Frontal cortex (tissue), 4 donors: ENCODE data around the gene PALD1. TPM values are rescaled to one million over a fixed set of nuclear protein-coding genes. Genes with fewer than 3 reads are reported as not detected.

Experiments
- DNase-seq, 2 donors: peaks; one replicate each; pipeline ENCODE4 v3.0.0; 2012; ENCODE audit warnings: low spot score in 2 of 2
- FAIRE-seq: peaks from 2 replicates; lab custom pipeline; 2012; peaks lifted over from hg19 to GRCh38; lab: Jason Lieb, UNC
- total RNA-seq: library from RNA; depleted of rRNA; stranded (reverse); fragments of >200 nt; gene quantifications from one replicate; pipeline ENCODE4 v1.2.3, GENCODE V29; 2014
- donor health status: control.
- donor health status: control.
- donor health status: control.

Gene PALD1
- total RNA-seq, 1 donor from 2014 or later, result 6.9 TPM

DNA sequence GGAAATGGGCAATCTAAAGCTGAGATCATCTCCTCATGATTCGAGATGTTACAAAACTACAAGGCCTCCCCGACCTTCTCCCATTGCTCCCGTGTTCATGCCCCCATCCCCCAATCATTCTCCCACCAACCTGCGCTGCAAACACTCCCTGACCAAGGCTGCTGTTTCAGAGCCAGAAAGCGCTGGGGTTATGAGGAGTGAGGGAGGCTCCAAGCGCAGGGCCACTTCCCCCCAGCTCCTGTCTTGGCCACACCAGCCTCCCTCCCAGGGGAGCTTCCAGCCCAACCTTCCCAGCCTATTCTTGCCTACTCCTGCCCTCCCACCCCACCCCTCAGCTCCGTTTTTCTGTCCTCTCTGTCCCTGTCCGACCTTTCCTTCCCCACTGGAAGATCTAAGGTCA, 22.4 kb upstream of the PALD1 start:
- no peak for DNase-seq

DNA sequence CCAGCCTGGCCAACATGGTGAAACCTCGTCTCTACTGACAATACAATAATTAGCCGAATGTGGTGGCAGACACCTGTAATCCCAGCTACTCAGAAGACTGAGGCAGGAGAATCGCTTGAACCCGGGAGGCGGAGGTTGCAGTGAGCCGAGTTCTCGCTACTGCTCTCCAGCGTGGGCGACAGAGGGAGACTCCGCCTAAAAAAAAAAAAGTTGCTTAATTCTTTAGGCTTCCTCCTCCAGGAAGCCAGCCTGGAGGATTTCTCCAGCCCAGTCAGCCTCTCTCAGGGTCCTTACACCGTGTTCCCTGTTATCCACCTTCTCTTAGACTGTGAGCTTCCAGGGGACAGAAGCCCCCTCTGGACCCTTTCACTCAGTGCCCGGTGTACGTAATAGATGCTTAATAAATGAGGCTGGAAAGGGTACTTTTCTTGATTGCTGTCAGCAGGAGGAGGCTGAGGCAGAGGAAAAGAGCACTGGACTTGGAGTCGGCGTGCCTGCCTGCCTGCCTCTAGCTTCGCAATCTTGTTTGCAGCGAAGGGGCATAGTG, 20.7 kb upstream of the PALD1 start:
- FAIRE-seq (no peak), DNase-seq (no peak)

More for the DNA sequence above, 22.4 kb upstream of the PALD1 start:
- no peak for FAIRE-seq

DNA sequence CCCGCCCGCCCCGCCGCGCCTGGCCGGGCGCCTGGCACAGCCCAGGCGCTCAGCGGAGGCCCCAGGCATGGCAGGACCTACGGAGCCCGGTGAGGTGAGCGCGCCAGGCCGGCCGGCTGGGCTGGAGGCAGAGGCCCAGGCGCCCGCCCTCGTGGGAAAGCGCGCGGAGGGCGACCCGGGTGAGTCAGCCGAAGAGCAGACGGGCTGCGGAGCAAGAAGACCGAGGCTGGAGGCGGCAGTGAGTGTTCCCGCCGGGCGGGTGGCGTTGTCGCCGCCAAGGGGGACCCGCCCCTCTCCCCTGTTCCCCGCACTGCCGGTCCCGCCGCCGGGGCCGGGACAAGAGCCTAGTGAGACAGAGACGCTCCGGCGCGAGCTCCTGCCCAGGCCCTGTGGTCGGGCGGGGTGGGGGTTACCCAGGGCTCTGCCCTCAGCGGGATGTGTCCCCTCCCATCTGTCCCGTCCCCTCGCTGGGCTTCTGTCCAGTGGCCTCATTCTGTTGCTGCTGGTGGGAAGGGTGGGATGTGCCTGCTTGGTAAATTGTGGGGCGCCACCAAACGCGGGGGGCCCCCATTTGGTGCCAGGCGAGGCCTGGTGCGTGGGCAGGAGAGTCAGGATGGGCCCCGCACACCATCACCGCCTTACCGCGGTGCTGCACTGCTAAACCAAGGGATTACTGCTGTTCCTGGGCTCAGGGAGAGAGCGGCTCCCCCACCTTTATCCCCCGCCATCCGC, 20.1 kb upstream of the PALD1 start:
- FAIRE-seq, result no peak
- DNase-seq, result peak; percentile 60 to 86

DNA sequence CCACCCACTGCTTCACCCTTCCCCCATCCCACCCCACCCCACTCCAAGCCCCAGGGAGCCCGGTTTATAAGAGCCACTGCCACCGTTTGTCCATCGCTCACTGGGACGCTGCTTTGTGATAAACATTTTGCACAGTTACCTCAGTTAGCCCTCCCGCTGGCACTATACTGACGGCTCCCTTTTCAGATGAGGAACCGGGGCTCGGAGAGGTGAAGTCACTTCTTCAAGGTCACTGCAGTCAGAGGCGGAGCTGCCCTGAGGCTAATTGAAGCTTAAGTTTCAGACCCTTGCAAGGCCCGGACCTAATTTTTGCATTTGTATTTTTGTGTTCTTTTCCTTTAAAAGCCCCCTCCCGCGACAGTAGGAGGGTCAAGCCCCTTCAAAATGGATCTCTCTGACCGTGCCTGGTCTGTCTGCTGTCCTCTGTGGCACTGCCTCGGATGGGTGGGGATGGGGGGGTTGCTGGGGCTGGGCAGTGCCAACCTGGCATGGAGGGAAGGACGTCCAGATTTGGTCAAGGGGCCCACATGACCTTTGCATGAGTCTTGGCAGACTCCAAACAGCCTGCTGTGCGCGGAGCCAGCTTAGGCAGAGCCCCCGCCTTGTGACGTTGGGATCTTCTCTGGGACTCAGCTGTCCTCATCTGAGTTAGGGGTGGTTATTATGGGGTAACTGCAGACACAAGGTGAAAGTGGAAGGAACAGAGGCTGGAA, 19.4 kb upstream of the PALD1 start:
- FAIRE-seq, result no peak
- no peak for DNase-seq

DNA sequence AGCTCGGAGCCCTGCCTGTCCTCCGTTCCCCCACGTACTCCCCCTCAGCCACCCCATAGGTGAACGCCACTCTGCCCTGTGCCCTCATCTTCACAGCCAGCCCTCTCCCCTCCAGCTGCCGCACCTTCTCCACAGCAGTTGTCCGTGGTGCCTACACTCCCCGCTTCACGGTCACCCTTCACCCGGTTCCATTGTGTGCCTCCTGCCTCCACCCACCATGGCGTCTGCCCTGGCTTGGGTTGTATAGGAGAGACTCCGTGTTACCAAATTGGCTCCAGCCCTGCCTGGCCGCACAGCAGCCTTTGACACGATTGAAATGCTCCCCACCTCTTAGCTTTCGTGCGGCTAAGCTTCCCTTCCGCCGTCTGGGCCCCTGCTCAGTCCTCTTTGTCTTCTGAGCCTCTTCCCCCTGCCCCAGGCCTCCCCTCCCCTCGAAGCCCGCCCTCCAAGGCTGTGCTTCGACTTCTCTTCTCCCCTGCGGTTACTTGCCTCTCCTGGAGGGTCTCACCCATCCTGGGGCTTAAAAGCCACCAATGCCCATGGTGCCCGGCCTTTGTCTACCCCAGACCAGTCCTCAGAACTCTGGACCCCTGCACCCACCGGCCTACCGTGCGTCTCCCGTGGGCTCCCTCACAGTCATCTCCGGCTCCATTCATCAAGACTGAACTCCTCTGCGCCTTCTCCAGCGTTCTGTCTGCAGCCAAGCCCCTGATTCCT, 18.6 kb upstream of the PALD1 start:
- DNase-seq, result no peak
- FAIRE-seq, result no peak

DNA sequence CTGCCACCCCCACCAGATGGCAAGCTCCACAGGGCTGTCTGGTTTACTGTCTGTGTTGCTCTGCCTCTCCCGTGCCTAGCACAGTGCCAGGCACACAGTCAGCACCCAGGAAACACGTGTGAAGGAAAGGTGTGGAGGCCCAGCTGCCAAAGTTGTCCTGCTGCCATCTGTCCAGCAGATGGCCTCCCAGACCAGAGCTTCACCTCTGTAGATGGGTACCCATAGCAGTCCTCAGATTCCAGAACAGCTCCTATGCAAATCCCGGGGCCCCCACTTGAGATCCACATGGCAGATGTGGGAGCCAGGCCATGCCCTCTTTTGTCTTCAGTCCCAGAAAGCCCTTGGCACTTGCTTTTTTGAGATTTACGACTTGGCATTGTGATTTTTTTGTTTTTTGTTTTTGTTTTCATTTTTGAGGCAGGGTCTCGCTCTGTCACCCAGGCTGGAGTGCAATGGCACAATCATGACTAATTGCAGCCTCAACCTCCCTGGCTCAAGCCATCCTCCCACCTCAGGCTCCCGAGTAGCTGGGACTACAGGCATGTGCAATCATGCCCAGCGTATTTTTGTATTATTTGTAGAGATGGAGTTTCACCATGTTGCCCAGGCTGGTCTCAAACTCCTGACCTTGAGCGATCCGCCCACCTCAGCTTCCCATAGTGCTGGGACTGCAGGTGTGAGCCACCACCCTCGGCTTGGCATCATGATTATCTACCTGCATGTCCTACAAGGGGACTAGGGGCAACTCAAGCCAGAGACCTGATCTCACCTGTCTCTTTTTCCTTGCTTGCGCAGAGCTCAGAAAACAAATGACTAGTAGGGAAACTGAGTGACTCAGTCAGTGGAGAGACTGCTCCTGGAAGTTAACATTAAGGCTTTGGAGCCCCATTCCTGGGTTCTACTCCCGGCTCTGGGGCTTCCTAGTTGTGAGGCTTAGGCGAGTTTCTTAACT, 16.9 kb upstream of the PALD1 start:
- no peak for FAIRE-seq
- peak; percentile 71 to 78 for DNase-seq

DNA sequence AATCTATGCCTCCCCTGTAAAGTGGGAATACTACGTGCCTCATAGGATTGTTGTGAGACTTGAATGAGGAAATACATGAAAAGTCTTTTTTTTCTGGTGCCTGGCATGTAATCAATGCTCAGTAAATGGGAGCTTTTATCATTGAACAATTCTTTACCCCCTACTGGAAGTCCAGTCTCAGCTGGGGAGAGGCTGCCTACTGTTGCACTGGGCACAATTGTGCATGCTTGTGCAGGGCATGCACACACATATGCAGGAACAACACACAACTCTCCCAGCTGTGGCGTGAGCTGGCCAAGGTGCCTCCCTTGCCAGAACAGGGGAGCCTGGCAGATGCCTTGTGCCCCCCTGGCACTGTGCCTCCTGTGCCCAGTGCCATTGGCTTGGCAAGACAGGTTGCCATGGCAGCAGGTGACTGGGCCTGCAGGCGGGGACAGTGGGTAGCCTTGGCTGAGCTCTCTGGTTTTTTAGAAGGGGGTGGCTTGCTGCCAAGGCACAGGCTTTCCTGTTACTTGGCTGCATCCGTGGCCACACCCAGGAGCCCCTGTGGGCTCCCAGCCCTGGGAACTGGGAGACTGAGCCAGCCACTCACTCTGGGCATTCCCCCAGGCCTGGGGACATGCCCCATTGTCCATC, 16.1 kb upstream of the PALD1 start:
- FAIRE-seq (no peak), DNase-seq (peak in 1 of 2 donors; percentile 72)

DNA sequence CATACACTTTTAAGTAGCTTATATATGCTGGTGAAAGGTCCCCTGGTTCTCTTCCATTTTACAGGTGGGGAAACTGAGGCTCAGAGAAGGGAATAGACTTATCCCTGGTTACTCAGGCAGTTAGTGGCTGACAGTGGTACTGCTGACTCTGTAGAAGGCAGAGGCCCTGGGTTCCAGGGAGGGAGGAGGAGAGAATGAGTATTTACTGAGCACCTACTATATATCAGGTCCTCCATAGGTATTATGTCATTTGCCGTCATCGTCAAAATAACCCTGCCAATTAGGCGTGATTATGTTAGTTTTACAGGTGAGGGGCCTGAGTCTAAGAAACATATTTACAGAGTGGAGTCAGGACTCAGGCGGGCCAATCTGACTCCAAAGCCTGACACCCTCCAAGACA, 13.3 kb upstream of the PALD1 start:
- FAIRE-seq, result no peak
- DNase-seq, result no peak

DNA sequence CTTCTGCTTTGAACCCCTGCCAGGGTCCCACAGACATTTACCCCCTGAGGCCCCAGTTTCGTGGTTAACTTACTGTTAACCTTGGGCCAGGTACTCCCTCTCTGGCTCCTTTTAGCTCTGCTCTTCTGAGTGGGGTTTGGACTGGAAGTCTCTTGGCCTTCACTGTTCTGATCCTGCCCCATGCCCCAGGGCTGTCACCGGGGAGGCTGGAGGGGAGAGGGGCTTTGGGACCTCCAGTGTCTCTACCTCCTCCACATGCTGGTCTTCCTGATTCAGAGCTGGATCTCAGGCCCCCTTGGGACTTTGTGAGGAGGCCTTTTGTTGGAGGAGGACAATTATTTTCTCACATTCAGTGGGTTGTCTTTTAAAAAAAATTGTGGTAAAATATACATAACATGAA, 12.7 kb upstream of the PALD1 start:
- FAIRE-seq (no peak), DNase-seq (no peak)

DNA sequence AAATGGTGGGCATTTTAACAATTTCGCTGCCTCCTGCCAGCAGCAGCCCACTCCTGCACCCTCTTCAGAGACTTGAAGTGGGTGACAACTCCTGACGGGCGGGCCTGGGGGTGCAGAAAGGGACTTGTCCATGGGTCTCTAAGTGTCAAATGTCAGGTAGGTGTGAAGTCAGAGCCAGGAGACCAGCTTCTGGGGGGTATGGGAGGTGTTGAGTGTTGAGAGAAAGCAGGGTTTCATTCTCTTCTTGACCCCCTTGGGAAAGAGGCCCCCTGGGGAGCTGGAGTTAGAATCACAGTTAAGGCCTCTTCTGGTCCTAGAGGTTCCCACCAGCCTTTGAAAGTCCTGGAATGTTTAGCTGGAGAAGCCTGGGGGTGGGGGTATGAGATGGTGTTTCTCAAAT, 11.6 kb upstream of the PALD1 start:
- FAIRE-seq, result no peak
- DNase-seq, result no peak

DNA sequence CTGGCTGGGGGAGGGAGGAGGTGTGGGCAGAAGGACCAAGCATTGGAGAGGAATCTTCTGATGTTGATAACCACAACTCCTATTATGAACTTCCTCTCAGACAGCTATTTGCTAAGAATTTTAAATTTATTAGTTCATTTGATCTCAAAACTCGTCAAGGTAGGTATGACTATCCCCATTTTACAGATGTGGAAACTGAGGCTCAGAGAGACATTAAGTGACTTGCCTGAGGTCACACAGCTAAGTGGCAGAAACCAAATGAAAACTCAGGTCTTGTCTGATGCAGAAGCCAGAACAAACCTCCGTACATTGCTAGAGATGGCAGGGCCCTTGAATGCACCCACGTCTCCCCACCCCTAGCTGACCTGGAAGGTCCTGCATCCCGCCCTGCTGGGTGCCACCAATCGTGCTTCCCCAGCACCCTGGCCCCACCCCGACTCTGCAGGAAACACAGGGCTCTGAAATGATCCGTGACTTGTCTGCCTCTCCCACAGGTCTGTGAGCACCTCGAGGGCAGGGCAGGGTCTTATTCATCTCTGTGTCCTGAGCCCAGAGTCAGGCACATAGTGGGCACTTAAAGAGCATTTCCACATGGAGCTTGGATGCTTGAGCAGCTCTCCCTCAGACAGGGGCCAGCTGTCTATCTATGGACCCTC, 5.6 kb upstream of the PALD1 start:
- DNase-seq (no peak), FAIRE-seq (no peak)

DNA sequence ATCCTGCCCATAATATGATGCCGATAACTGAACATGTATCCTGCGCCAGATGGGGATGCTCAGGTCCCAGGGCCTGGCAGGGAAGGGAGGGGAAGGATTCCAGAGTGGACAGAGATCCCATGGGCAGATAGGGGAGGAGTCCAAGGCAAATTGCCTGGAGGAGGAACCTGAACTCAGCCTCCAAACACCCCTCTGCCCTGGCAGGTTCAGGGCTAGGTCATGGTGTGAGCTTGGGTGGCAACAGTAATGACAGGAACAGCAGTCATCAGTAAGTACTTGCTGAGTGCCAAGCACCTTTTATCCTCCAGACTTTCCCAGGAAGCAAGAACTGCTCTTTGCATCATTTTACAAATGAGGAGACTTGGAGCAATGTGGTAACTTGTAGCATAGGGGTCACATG, 3.8 kb upstream of the PALD1 start:
- DNase-seq, result no peak
- FAIRE-seq, result no peak

DNA sequence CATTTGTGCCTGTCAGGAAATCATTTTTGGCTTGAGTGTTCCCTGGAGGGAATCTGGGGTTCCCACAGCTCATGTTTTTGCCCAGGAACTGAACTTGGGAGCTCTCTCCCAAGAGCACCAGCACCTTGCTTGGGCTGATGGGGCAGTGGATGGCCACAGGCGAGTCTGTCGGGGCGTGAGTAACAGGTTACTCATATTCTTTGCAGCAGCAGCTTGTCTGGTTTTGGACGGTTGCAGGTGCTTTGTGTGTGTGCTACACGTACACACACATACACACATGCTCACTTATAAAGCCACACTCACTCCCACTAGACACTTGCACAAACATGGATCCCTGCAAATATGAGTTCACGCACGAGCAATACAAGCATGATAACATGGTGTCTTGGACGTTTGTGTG, 2.9 kb upstream of the PALD1 start:
- FAIRE-seq (no peak), DNase-seq (no peak)

DNA sequence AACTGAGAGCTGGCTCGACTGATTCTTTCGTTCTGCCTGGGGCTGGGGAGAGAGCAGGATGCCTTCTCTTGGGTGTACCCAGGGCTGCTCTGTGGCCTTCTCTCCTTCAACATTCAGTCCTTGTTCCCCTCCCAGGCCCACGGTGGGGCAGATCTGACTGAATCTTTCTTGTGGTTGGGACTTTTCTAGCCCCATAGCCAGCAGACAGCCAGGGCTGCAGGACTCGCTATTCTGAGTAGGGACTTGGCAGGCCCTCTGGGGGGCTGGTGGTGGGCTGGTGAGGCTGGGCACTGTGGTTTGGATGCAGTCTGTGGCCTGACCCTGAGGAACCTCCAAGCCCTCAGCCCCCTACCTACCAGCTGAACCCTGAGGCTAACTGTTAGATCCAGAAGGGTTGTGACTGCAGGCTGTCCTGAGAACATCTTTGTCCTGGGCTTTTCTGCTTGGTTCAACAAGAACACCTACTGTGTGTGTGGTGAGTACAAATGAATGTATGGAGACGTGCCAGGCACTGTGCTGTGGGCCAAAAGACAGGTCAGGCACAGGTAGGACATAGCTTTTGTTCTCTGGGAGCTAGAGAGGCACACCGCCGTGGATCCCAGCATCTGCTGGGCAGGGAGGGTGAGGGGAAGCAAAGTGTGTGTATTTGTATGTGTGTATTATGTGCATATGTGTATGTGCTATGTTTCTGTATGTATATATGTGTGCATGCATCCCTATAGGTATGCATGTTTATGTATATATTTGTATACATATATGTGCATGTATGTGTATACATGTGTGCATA, 2.1 kb upstream of the PALD1 start:
- no peak for FAIRE-seq

DNA sequence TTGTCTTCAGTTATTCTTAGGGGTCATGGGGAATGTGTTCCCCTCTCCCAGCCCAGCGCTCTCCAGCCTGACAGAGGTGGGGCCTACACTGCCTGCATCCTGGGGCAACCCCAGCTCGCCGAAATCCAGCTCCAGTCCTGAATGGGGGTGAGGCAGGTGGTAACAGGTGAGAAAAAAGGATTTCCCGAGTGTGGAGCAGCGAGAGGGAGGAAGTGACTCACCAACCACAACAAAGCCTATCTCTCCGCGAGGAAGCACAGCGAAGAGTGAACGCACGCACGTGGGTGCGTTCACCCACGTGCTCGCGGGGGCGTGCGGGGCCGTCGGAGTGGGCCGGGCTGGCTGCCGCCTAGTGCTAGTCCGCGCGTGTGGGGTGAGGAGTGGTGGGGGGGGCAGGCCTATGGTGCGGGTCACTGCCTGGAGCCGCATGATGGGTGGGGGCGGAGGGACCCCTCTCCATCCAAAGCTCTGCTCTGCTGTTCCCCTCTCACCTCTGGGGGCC, 855 bp upstream of the PALD1 start:
- no peak for FAIRE-seq
- DNase-seq, result no peak

More for the DNA sequence above, 2.1 kb upstream of the PALD1 start:
- DNase-seq, result no peak

DNA sequence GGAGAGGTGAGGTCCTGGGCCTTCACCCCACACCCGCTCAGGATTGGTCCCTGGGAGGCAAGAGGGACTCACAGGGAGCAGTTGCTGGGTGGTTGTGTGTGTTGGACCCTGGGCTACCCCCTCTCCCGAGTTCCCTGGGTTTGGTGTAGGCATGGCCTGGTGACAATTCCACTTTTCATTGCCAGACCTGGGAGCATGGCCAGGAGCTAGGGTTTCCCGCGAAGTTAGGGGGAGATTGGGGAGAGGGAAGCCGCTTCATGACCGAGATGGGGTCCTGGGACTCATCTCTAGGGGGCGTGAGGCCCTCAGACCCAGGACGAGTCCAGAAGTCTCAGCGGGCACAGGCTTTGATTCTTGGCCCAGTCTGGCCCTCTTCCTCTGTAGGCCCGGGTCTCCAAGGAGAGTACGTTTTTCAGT, 606 bp downstream of the PALD1 start:
- FAIRE-seq (no peak), DNase-seq (no peak)

DNA sequence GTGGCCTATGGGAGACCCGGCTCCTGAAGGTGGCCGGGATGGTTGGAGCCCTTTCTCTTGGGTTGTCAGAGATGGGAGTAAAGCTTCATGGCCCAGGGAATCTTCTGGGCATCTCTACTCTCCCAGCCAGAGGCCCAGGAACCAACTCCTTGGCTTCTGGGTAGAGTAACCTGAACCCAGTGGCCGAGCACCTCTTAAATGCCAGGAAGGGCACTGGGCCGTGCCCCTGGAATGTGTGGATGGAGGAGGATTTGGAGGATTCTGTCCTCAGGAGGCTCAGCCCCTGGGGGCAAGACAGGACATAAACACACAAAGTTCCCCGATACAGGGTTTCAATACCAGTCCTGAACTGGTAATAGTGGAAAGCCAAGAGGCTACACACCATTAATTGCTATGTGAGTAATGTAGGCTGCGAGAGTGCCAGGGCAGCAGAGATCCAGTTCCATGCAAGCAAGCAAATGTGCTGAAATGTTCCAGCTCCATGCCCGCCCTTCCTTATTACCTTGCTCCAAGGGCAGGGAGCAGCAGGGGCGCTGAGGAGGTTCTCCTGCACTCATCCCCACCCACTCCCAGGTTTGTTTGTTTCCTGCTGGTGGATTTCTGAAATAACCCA, 1.2 kb downstream of the PALD1 start:
- FAIRE-seq, result no peak
- no peak for DNase-seq
